ENCODE measurements around the gene NPBWR2.
A peak's percentile ranks its signal among the peaks of the same experiment; 100 is the strongest.

NPBWR2 gene

DNA sequence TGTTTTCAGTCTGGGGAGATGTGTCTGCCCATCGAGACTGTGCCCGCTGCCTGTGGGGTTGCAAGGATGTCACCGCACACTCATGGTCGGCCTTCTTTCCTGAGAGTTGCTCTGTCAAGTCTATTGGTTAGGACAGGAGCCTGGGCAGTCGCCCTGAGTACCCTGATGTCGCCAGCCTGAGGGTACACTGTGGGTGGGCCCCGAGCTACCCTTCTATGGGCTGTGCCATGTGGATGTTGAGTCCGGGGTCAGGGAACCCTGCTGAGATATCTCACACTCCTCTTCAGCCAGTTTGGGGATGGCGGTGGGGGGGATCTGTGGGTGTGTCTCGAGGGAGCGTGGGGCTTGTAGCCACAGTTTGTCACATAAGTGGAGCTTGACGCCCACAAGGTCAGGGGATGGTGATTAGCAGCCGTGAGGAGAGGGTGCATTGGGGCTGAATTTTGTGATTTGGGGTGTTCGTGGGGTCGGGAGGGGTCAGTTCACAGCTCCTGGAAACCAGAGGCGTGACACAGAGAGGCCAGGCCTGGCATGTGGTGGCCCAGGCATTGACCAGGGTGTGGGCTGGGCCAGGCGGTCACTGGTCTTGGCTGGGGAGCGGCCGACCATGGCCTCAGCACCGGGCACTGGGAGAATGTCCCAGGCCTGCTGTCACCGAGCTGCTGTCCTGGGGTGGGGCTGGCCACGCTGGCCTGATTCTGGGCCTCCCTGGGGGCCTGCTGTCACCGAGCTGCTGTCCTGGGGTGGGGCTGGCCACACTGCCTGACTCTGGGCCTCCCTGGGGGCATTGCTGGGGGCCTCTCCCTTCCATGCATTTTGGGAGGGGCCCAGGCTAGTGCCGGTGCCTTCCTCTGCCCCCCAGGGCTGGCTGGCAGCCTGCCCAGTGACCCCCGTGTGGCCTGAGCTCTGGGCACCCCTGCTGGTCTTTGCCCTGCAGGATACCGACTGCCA is 1.6 kb upstream of the NPBWR2 start:
- Histone ChIP-seq H3K27ac (ENCODE audit: low read length) (no peak overlapping the region), H3K9me3 (ENCODE audit: control insufficient read depth in 2 of 2, low read length in 2 of 2) (no peaks in the 10 kb centered on the region), H3K9ac (ENCODE audit: low read length in 2 of 2) (no peak overlapping the region), H3K4me1 (ENCODE audit: control insufficient read depth, insufficient read depth, low read length) (no peaks in the 10 kb centered on the region), H3K27me3 (ENCODE audit: control insufficient read depth in 1 of 2, insufficient read depth in 2 of 2, low read length in 2 of 2) (peaks cover 0 to 9% of the 10 kb centered on the region in 2 donors), H3K4me3 (ENCODE audit: low read length in 2 of 2) (no peak overlapping the region), H3K36me3 (ENCODE audit: control insufficient read depth in 2 of 2, insufficient read depth in 2 of 2, low read length in 2 of 2) (no peaks in the 10 kb centered on the region)

DNA sequence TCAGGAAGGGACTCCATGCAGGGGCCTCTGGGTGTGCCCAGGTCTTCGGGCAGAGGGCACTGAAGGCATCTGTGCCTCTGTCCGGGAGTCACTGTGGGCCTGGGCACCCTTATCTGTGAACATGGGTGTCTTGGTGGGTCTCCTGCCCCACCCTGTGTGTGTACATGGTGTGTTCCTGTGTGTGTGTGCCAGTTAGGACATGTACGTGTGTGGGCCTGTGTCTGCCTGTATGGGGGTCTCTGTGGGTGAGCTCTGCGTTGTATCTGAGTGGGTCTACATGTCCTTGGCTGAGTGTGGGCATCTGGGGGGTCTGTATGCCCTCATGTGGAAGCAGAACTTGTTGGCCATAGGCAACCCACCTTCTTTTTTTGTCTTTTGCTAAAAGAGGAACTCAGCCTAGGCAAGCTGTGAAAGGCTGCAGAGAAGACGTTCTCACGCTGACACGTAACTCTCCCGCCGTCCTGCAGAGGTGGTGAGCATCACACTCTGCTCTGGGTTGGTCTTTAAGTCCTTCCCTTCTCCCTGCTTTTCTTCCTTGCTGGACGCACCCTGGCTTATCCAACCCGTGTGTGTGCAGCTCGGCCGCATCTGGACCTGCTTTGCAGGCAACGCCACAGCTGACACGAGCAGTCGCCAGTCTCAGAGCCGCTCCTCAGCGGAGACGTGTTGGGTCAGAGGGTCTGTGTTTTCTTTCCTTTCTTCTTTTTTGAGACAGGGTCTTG is 532 bp upstream of the NPBWR2 start:
- H3K27ac ChIP-seq (ENCODE audit: low read length), result no peak overlapping the region
- H3K4me1 ChIP-seq (ENCODE audit: control insufficient read depth, insufficient read depth, low read length), result no peaks in the 10 kb centered on the region
- no peak overlapping the region for H3K9ac ChIP-seq (ENCODE audit: low read length in 2 of 2)
- H3K36me3 ChIP-seq (ENCODE audit: control insufficient read depth in 2 of 2, insufficient read depth in 2 of 2, low read length in 2 of 2), result no peaks in the 10 kb centered on the region
- no peaks in the 10 kb centered on the region for H3K9me3 ChIP-seq (ENCODE audit: control insufficient read depth in 2 of 2, low read length in 2 of 2)
- peaks cover 10 to 11% of the 10 kb centered on the region in 2 donors for H3K27me3 ChIP-seq (ENCODE audit: control insufficient read depth in 1 of 2, insufficient read depth in 2 of 2, low read length in 2 of 2)
- no peak overlapping the region for H3K4me3 ChIP-seq (ENCODE audit: low read length in 2 of 2)

DNA sequence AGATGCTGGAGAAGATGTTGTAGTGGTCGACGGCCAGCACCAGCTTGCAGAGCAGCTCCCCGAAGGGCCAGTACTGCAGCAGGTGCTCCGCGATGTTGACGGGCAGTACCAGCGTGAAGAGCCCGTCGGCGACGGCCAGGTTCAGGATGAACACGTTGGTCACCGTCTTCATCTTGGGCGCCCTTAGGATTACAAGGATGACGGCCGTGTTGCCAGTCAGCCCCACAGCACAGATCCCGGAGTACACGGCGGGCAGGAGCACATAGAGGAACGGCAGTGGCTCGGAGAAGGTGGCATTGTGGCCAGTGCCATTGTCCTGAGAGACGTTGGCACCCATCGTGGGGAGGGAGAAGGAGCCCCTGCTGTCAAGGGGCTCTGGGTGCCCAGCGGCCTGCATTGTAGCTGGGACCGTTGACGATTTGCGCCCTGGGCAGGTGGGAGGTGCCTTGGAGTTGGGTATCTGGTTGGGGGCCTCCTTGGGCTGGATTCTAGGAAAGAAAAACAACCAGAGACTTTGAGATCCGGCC is 867 bp downstream of the NPBWR2 start:
- Histone ChIP-seq H3K4me3 (ENCODE audit: low read length in 2 of 2) (no peak overlapping the region), H3K27ac (ENCODE audit: low read length) (no peak overlapping the region), H3K9me3 (ENCODE audit: control insufficient read depth in 2 of 2, low read length in 2 of 2) (no peaks in the 10 kb centered on the region), H3K4me1 (ENCODE audit: control insufficient read depth, insufficient read depth, low read length) (peaks cover 6% of the 10 kb centered on the region), H3K27me3 (ENCODE audit: control insufficient read depth in 1 of 2, insufficient read depth in 2 of 2, low read length in 2 of 2) (peaks cover 18 to 23% of the 10 kb centered on the region in 2 donors), H3K9ac (ENCODE audit: low read length in 2 of 2) (no peak overlapping the region), H3K36me3 (ENCODE audit: control insufficient read depth in 2 of 2, insufficient read depth in 2 of 2, low read length in 2 of 2) (no peaks in the 10 kb centered on the region)

DNA sequence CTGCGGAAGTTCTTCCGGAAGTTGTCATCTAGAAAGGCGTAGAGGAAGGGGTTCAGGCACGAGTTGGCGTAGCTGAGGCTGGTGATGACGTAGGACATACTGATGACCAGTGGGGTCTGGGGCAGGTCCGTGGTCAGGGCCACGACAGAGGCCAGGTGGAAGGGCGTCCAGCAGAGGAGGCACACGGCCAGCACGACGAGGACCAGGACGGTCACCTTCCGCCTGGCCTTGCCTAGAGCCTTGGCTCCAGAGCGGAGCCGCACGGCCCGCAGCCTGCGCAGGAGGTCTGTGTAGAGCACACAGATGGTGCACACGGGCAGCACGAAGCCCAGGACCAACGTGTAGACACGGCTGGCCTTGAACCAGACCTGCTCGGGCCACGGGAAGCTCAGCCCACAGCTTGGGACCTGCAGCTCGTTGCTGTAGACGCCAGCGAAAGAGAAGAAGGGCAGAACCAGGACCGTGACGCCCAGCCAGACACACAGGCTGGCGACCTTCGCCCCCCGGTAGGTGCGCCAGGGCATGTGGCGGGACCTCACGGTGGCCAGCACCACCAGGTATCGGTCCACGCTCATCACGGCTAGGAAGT is 1.4 kb downstream of the NPBWR2 start:
- Histone ChIP-seq H3K27me3 (ENCODE audit: control insufficient read depth in 1 of 2, insufficient read depth in 2 of 2, low read length in 2 of 2) (peaks cover 23 to 28% of the 10 kb centered on the region in 2 donors), H3K36me3 (ENCODE audit: control insufficient read depth in 2 of 2, insufficient read depth in 2 of 2, low read length in 2 of 2) (no peaks in the 10 kb centered on the region), H3K9me3 (ENCODE audit: control insufficient read depth in 2 of 2, low read length in 2 of 2) (no peaks in the 10 kb centered on the region), H3K9ac (ENCODE audit: low read length in 2 of 2) (no peak overlapping the region), H3K4me3 (ENCODE audit: low read length in 2 of 2) (no peak overlapping the region), H3K4me1 (ENCODE audit: control insufficient read depth, insufficient read depth, low read length) (peaks cover 6% of the 10 kb centered on the region), H3K27ac (ENCODE audit: low read length) (no peak overlapping the region)

DNA sequence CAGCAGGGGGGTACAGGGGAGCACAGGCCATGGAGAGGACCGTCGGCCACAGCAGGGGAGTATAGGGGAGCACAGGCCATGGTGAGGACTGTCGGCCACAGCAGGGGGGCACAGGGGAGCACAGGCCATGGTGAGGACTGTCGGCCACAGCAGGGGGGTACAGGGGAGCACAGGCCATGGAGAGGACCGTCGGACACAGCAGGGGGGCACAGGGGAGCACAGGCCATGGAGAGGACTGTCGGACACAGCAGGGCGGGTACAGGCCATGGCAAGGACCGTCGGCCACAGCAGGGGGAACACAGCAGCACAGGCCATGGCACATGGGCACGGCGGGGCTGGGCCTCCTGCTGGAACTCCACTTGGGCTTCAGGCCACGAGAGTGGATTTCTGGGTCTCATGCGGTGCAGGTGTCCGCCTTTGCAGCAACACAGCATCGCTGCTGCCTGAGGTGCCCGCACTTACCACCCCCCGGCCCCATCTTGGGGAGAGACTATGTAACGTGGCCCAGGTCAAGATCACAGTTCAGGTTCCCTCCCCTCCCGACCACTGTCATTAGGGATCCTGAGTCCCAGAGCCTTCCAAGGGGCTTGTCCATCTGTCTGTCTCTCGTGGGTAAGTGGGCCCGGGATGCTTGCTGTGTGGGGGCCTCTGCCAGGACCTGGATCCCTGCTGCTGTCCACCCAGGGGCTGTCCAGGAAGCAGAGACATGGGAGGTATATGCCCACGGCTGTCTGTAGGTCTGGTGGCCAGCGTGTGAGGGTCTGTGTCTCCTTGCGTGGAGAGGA is 2.5 kb downstream of the NPBWR2 start:
- no peaks in the 10 kb centered on the region for H3K36me3 ChIP-seq (ENCODE audit: control insufficient read depth in 2 of 2, insufficient read depth in 2 of 2, low read length in 2 of 2)
- no peak overlapping the region for H3K4me3 ChIP-seq (ENCODE audit: low read length in 2 of 2)
- no peak overlapping the region for H3K9ac ChIP-seq (ENCODE audit: low read length in 2 of 2)
- no peak overlapping the region for H3K27ac ChIP-seq (ENCODE audit: low read length)
- H3K4me1 ChIP-seq (ENCODE audit: control insufficient read depth, insufficient read depth, low read length), result peaks cover 6% of the 10 kb centered on the region
- no peaks in the 10 kb centered on the region for H3K9me3 ChIP-seq (ENCODE audit: control insufficient read depth in 2 of 2, low read length in 2 of 2)
- peaks cover 30 to 38% of the 10 kb centered on the region in 2 donors for H3K27me3 ChIP-seq (ENCODE audit: control insufficient read depth in 1 of 2, insufficient read depth in 2 of 2, low read length in 2 of 2)

DNA sequence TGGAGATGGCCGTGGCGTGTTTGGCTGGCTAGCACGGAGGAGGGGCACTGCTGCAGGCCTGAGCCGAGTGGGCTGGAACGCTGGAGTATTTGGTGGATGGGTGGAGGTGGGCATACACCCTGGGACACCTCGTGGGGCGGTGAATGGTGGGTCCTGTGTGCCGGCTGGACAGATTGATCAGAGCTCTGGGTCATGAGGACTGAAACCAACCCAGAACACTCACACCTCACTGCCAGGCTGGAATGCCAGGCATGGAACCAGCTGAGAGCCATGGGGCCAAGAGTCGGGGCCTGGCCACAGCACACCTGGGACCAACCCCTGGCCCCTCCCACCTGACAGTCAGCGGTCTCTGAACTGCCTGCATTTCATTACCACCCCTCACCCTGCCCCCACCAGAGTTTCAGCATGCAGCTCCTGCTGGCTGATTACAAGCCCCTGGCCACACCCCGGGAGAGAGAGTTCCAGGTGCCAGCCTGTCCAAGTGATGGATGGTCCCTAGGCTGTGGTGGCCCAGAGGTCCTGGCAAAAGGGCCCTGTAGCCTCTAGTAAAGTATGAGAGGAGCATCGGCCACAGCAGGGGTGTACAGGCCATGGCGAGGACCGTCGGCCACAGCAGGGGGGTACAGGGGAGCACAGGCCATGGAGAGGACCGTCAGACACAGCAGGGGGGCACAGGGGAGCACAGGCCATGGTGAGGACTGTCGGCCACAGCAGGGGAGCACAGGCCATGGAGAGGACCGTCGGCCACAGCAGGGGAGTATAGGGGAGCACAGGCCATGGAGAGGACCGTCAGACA is 3.3 kb downstream of the NPBWR2 start:
- H3K36me3 ChIP-seq (ENCODE audit: control insufficient read depth in 2 of 2, insufficient read depth in 2 of 2, low read length in 2 of 2), result no peaks in the 10 kb centered on the region
- no peak overlapping the region for H3K27ac ChIP-seq (ENCODE audit: low read length)
- no peak overlapping the region for H3K4me3 ChIP-seq (ENCODE audit: low read length in 2 of 2)
- peaks cover 30 to 38% of the 10 kb centered on the region in 2 donors for H3K27me3 ChIP-seq (ENCODE audit: control insufficient read depth in 1 of 2, insufficient read depth in 2 of 2, low read length in 2 of 2)
- H3K9me3 ChIP-seq (ENCODE audit: control insufficient read depth in 2 of 2, low read length in 2 of 2), result no peaks in the 10 kb centered on the region
- H3K4me1 ChIP-seq (ENCODE audit: control insufficient read depth, insufficient read depth, low read length), result peaks cover 6% of the 10 kb centered on the region
- H3K9ac ChIP-seq (ENCODE audit: low read length in 2 of 2), result no peak overlapping the region

DNA sequence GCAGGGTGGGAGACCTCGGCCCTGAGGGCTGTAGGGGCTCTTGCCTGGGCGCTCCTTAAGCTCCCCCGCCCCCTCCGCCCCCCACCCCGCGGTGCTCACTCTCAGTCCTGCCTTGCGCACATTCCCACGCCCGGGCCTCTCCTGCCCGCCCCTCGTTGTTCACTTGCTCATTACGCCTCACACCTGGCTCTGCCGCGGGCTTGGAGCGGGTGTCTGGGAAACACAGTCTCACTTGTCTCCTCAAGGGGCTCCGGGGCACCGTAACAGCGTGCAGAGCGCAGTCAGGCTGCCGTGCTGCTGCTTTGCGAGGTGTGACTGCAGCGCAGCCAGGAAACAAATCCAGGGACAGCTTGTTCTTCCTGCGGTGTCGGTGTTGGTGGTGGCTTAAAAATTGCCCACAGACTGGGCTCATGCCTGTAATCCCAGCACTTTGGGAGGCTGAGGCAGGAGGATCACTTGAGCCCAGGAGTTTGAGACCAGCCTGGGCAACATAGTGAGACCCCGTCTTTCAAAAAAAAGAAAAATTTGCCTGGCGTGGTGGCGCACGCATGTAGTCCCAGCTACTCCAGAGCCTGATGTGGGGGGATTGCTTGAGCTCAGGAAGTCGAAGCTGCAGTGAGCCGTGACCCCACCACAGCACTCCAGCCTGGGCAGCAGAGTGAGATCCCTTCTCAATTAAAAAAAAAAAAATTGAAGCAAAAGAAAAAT is 4.6 kb downstream of the NPBWR2 start:
- Histone ChIP-seq H3K27ac (ENCODE audit: low read length) (no peak overlapping the region), H3K27me3 (ENCODE audit: control insufficient read depth in 1 of 2, insufficient read depth in 2 of 2, low read length in 2 of 2) (peaks cover 32 to 39% of the 10 kb centered on the region in 2 donors), H3K36me3 (ENCODE audit: control insufficient read depth in 2 of 2, insufficient read depth in 2 of 2, low read length in 2 of 2) (no peaks in the 10 kb centered on the region), H3K9me3 (ENCODE audit: control insufficient read depth in 2 of 2, low read length in 2 of 2) (no peaks in the 10 kb centered on the region), H3K9ac (ENCODE audit: low read length in 2 of 2) (no peak overlapping the region), H3K4me3 (ENCODE audit: low read length in 2 of 2) (no peak overlapping the region), H3K4me1 (ENCODE audit: control insufficient read depth, insufficient read depth, low read length) (peaks cover 6% of the 10 kb centered on the region)

DNA sequence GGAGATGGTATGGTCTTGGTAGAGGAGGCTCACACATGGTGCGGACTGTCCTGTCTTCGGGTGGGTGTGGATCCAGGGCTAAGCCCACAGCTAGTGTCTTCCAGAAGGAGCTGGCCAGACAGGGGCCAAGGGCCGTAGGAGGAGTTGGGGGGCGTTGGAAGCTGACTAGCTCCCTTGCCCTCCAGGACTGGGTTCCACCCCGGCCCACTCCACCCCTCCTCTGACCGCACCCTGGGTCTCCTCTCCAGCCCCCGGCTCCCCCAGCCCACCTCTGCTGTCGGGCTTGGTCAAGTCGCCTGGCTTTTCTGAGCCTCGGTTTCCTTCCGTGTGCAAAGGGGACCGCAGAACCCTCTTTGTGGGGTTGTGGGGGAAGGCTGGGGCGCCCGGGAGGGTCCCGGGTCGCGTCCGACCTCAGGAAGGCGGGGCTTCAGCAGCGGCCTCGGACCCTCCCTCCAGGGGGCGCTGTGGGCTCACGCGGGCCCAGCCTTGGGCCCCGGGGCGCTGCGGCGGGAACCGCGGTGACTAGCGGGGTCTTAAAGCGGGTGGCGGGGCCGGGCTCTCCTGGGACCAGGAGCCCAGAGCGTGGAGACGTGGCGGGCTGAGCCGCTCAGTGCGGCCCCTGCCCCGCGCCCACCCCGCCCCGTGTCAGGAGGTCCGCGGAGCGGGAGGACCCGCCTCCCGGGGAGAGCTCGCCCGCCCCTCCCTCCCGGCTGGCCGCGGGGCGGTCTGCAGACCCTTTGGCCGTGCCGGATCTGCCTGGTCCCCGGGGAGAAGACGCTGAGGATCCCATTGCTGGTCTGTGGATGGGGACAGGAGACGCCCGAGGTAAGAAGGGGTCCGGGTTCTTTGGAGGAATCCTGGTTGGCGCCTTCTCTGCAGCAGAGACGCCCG is 5.4 kb downstream of the NPBWR2 start:
- Histone ChIP-seq H3K4me3 (ENCODE audit: low read length in 2 of 2) (peak overlapping the region in 1 of 2 donors; percentile 35), H3K9ac (ENCODE audit: low read length in 2 of 2) (no peak overlapping the region), H3K4me1 (ENCODE audit: control insufficient read depth, insufficient read depth, low read length) (peaks cover 6% of the 10 kb centered on the region), H3K9me3 (ENCODE audit: control insufficient read depth in 2 of 2, low read length in 2 of 2) (no peaks in the 10 kb centered on the region), H3K27ac (ENCODE audit: low read length) (no peak overlapping the region), H3K27me3 (ENCODE audit: control insufficient read depth in 1 of 2, insufficient read depth in 2 of 2, low read length in 2 of 2) (peaks cover 32 to 42% of the 10 kb centered on the region in 2 donors), H3K36me3 (ENCODE audit: control insufficient read depth in 2 of 2, insufficient read depth in 2 of 2, low read length in 2 of 2) (no peaks in the 10 kb centered on the region)
